Measurements from ENCODE around the gene SCP2D1.

SCP2D1 gene

GRCh38 chr20:18853216-18853615, 39.6 kb downstream of the SCP2D1 start:
- no peak for DNase-seq (ENCODE audit: low spot score)
- no peak for TF ChIP-seq CTCF (IDR thresholded peaks at IDR 0.05; ENCODE audit: extremely low read depth, missing control alignments)

- no peak for DNase-seq (ENCODE audit: low spot score)
- no peak for TF ChIP-seq CTCF (IDR thresholded peaks at IDR 0.05; ENCODE audit: extremely low read depth, missing control alignments)
Observed at GRCh38 chr20:18853946-18854646, 40.5 kb downstream of the SCP2D1 start.

- TF ChIP-seq CTCF (IDR thresholded peaks at IDR 0.05; ENCODE audit: extremely low read depth, missing control alignments): no peak
- DNase-seq (ENCODE audit: low spot score): no peak
Observed at GRCh38 chr20:18855882-18856281, 42.3 kb downstream of the SCP2D1 start.

- no peak for DNase-seq (ENCODE audit: low spot score)
- no peak for TF ChIP-seq CTCF (IDR thresholded peaks at IDR 0.05; ENCODE audit: extremely low read depth, missing control alignments)
Observed at GRCh38 chr20:18856873-18857272, 43.3 kb downstream of the SCP2D1 start.

GRCh38 chr20:18857640-18858039, 44.1 kb downstream of the SCP2D1 start:
- no peak for DNase-seq (ENCODE audit: low spot score)
- TF ChIP-seq CTCF (IDR thresholded peaks at IDR 0.05; ENCODE audit: extremely low read depth, missing control alignments): no peak

GRCh38 chr20:18858816-18859215, 45.2 kb downstream of the SCP2D1 start:
- no peak for TF ChIP-seq CTCF (IDR thresholded peaks at IDR 0.05; ENCODE audit: extremely low read depth, missing control alignments)
- DNase-seq (ENCODE audit: low spot score): no peak

All from GM20000 (cell line).